HG03565 (cell line): ENCODE measurements around the gene HBG2.
A peak's percentile ranks its signal among the peaks of the same experiment; 100 is the strongest.
"Not testable (repeated sequence)": the region's sequence is repeated elsewhere in the genome, so short reads cannot be mapped to it uniquely, and the experiment has no call there.

Experiments
- ATAC-seq: cut with Tn5 transposase; IDR thresholded peaks from one replicate; pipeline ENCODE4 v1.9.1; 2021; ENCODE audit warnings: mild to moderate bottlenecking, moderate library complexity; ENCODE audit not compliant: unreplicated experiment

The HBG2 gene

GRCh38 chr11:5254646-5255413, at the start of gene HBG2:
Gene HBG2 (minus strand): TSS chr11:5254781. CDS start chr11:5254728, 53 bp downstream.
- not testable (repeated sequence) for ATAC-seq

GRCh38 chr11:5304046-5304445, 49.5 kb upstream of the HBG2 start:
- ATAC-seq: no peak

- ATAC-seq: no peak
Observed at GRCh38 chr11:5303626-5304025, 49.0 kb upstream of the HBG2 start.

- no peak for ATAC-seq
Observed at GRCh38 chr11:5301846-5302245, 47.3 kb upstream of the HBG2 start, which contains the start of gene OR51B4. Gene OR51B4 (minus strand): TSS chr11:5301946. CDS start chr11:5301946, 0 bp downstream.

GRCh38 chr11:5300251-5300650, 45.7 kb upstream of the HBG2 start:
- no peak for ATAC-seq

- ATAC-seq: no peak
Observed at GRCh38 chr11:5298451-5298850, 43.9 kb upstream of the HBG2 start.

- ATAC-seq: no peak
Observed at GRCh38 chr11:5297721-5298323, 43.2 kb upstream of the HBG2 start.

- ATAC-seq: not testable (repeated sequence)
Observed at GRCh38 chr11:5294342-5294995, 39.9 kb upstream of the HBG2 start.

- no peak for ATAC-seq
Observed at GRCh38 chr11:5293028-5293427, 38.4 kb upstream of the HBG2 start.

GRCh38 chr11:5291207-5291838, 36.7 kb upstream of the HBG2 start:
- peak; percentile 93 for ATAC-seq

GRCh38 chr11:5290106-5290505, 35.5 kb upstream of the HBG2 start:
- ATAC-seq: no peak

GRCh38 chr11:5289696-5290095, 35.1 kb upstream of the HBG2 start:
- ATAC-seq: no peak

- no peak for ATAC-seq
Observed at GRCh38 chr11:5288906-5289550, 34.4 kb upstream of the HBG2 start.

GRCh38 chr11:5288108-5288905, 33.7 kb upstream of the HBG2 start:
- no peak for ATAC-seq

GRCh38 chr11:5286901-5287300, 32.3 kb upstream of the HBG2 start:
- no peak for ATAC-seq

GRCh38 chr11:5286351-5286750, 31.8 kb upstream of the HBG2 start:
- no peak for ATAC-seq

GRCh38 chr11:5285703-5286340, 31.2 kb upstream of the HBG2 start:
- no peak for ATAC-seq

- ATAC-seq: no peak
Observed at GRCh38 chr11:5284637-5285036, 30.1 kb upstream of the HBG2 start.

- ATAC-seq: no peak
Observed at GRCh38 chr11:5283882-5284281, 29.3 kb upstream of the HBG2 start.

GRCh38 chr11:5283086-5283485, 28.5 kb upstream of the HBG2 start:
- ATAC-seq: no peak
